ENCODE data around the gene PPM1L.

DNA sequence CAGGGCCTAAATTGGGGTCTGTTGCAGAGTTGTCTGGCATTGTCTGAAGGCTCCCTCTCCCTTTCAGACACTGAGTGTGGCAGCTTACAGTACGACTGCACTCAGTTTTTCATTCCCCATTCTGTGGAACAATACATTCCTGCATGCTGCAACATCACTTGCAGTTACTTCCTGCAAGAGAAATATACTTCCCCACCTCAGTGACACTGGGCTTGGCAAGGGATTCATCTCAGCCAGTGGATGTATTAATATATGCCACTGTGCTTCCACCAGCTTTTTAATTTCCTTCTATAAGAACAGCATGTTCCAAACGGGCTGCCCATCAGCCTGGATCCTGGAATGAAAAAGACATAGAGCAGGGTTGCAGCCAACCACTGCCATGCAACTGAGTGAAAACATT, 326.0 kb downstream of the PPM1L start:
- TF ChIP-seq, protein P1, sequence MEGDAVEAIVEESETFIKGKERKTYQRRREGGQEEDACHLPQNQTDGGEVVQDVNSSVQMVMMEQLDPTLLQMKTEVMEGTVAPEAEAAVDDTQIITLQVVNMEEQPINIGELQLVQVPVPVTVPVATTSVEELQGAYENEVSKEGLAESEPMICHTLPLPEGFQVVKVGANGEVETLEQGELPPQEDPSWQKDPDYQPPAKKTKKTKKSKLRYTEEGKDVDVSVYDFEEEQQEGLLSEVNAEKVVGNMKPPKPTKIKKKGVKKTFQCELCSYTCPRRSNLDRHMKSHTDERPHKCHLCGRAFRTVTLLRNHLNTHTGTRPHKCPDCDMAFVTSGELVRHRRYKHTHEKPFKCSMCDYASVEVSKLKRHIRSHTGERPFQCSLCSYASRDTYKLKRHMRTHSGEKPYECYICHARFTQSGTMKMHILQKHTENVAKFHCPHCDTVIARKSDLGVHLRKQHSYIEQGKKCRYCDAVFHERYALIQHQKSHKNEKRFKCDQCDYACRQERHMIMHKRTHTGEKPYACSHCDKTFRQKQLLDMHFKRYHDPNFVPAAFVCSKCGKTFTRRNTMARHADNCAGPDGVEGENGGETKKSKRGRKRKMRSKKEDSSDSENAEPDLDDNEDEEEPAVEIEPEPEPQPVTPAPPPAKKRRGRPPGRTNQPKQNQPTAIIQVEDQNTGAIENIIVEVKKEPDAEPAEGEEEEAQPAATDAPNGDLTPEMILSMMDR (conservative IDR thresholded peaks at IDR 0.05 in 1 of 2, IDR thresholded peaks at IDR 0.05 in 1 of 2; ENCODE audit: low read depth in 1 of 2, low read length in 2 of 2), result no peak
- TF ChIP-seq EZH2 (IDR thresholded peaks at IDR 0.05; ENCODE audit: low read length, missing control alignments), result no peak
